Neural progenitor cell (in vitro differentiated cells): Measurements from ENCODE around the gene KLHL29.

Experiments
- CTCF ChIP-seq: fragments of 200-600 bp; sonication (generic); IDR thresholded peaks from 2 replicates; pipeline ENCODE4 v1.5.1; 2017; ENCODE audit warnings: antibody characterized with exemption, mild to moderate bottlenecking
- EZH2phosphoT487 ChIP-seq: fragments of 200-600 bp; sonication (generic); IDR thresholded peaks from 2 replicates; pipeline ENCODE4 v1.6.1; 2017; ENCODE audit warnings: antibody characterized with exemption

- TF ChIP-seq CTCF (no peak), EZH2phosphoT487 (no peak)
Observed at GRCh38 chr2:23605236-23605635, 220.3 kb downstream of the KLHL29 start.
